Breast epithelium (tissue), 3 donors: ENCODE results near the gene ACSL1.

ENCODE experiments used
- POLR2AphosphoS5 ChIP-seq, 3 donors: sonication (generic); formaldehyde crosslinking; IDR thresholded peaks; one replicate each; pipeline ENCODE4 v1.6.1; 2017; ENCODE audit warnings: antibody characterized with exemption in 3 of 3
- TF ChIP-seq, protein P1 (sequence below), 3 donors: fragments of 450-650 bp; IDR thresholded peaks; one replicate each; pipeline ENCODE4 v1.5.1; 2016 to 2017; ENCODE audit warnings: antibody characterized with exemption in 3 of 3, mild to moderate bottlenecking in 3 of 3, moderate library complexity in 3 of 3

DNA sequence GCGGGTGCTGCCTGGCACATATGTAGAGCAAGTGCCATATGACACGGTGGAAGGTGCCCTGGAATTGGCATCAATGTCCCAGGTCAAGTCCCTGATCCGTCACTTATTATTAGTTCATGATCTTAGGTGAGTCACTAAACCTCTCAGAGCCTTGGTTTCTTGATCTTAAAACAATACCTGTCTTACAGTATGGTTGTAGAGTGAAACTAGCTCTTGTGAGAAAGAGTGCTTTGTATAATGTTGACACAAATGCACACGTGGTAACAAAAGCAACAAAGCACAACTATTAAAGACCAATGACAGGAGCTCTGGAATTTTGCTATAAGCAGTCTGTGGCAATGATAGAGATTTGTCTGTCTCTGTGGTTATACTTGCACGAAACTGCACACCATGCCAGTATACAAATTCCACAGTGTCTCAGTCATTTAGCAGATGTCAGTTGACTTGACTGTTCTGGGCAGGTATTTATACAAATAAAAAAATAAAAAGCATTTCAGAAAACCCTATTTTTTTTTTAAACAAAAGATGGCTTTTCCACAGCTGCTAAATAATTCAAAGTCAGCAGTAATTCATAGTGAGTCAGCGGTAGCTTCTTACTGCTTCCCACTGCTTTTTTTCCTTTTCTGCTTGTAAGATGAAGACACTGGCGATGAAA is 19.7 kb upstream of the ACSL1 start:
- TF ChIP-seq POLR2AphosphoS5 (IDR thresholded peaks at IDR 0.05), result no peak
- TF ChIP-seq, protein P1, sequence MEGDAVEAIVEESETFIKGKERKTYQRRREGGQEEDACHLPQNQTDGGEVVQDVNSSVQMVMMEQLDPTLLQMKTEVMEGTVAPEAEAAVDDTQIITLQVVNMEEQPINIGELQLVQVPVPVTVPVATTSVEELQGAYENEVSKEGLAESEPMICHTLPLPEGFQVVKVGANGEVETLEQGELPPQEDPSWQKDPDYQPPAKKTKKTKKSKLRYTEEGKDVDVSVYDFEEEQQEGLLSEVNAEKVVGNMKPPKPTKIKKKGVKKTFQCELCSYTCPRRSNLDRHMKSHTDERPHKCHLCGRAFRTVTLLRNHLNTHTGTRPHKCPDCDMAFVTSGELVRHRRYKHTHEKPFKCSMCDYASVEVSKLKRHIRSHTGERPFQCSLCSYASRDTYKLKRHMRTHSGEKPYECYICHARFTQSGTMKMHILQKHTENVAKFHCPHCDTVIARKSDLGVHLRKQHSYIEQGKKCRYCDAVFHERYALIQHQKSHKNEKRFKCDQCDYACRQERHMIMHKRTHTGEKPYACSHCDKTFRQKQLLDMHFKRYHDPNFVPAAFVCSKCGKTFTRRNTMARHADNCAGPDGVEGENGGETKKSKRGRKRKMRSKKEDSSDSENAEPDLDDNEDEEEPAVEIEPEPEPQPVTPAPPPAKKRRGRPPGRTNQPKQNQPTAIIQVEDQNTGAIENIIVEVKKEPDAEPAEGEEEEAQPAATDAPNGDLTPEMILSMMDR (IDR thresholded peaks at IDR 0.05), result no peak
